Tongue (tissue), 2 donors: ENCODE data around the gene SLC5A2. TPM values are rescaled to one million over a fixed set of nuclear protein-coding genes. Genes with fewer than 3 reads are reported as not detected.
"Not testable (repeated sequence)": the region's sequence is repeated elsewhere in the genome, so short reads cannot be mapped to it uniquely, and the experiment has no call there.

Source experiments
- DNase-seq: peaks from one replicate; pipeline ENCODE4 v3.0.0-alpha.2; 2015
- total RNA-seq: library from RNA; depleted of rRNA; stranded (reverse); fragments of >200 nt; gene quantifications from one replicate; pipeline ENCODE4 v1.2.3, GENCODE V29; 2014

The SLC5A2 gene
- total RNA-seq, 1 donor from 2014 or later = not detected

- no peak for DNase-seq
These were observed 7.0 kb upstream of the SLC5A2 start for GRCh38 chr16:31475946-31476302.

GRCh38 chr16:31476303-31477219 is 6.4 kb upstream of the SLC5A2 start:
- DNase-seq = peak; percentile 87

GRCh38 chr16:31477220-31478216 is 5.4 kb upstream of the SLC5A2 start:
- no peak for DNase-seq

GRCh38 chr16:31478956-31479355 is 4.0 kb upstream of the SLC5A2 start:
- DNase-seq = no peak

DNA sequence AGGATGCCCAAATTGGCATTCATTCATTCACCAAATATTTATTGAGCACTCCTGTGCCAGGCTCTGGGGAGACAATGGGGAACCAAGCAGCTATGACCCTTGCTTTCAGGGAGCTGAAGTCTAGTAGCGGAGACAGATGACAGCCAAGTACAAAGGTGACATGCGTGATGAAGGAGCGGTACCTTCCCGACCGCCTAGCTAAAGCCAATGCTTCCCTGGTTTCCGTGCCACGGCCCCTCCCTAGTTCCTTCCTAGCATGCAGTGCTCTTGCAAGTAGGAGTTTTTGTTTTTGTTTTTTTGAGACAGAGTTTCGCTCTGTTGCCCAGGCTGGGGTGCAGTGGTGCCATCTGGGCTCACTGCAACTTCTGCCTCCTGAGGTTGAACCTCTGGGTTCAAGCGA is 3.2 kb upstream of the SLC5A2 start:
- DNase-seq = no peak

- peak; percentile 41 for DNase-seq
These were observed 1.9 kb upstream of the SLC5A2 start for GRCh38 chr16:31480851-31481536.

DNA sequence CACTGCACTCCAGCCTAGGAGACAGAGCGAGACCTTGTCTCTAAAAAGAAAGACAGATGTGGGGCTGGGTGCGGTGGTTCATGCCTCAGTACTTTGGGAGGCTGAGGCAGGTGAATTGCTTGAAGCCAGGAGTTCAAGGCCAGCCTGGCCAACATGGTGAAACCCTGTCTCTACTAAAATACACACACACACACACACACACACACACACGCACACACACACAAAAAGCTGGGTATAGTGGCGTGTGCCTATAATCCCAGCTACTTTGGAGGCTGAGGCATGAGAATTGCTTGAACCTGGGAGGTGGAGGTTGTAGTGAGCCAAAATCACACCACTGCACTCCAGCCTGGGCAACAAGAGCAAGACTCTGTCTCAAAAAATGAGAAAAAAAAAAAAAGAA is 1.1 kb downstream of the SLC5A2 start:
- DNase-seq = not testable (repeated sequence)

GRCh38 chr16:31484491-31485171 is 1.7 kb downstream of the SLC5A2 start:
- DNase-seq = no peak

DNA sequence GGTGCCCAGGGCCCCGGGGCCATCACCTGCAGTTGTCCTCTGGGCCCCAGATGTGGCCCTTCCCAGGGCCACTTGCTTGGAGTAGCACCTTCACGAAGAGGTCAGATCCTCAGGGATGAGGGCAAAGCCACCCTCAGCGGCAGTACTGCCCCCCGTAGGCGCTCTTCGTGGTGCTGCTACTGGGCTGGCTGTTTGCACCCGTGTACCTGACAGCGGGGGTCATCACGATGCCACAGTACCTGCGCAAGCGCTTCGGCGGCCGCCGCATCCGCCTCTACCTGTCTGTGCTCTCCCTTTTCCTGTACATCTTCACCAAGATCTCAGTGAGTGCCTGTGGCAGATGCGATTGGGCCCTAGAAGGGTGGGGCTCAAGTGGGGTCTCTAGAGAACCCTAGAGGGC is 2.6 kb downstream of the SLC5A2 start:
- no peak for DNase-seq

GRCh38 chr16:31486045-31486444 is 3.1 kb downstream of the SLC5A2 start:
- DNase-seq = peak; percentile 90

DNA sequence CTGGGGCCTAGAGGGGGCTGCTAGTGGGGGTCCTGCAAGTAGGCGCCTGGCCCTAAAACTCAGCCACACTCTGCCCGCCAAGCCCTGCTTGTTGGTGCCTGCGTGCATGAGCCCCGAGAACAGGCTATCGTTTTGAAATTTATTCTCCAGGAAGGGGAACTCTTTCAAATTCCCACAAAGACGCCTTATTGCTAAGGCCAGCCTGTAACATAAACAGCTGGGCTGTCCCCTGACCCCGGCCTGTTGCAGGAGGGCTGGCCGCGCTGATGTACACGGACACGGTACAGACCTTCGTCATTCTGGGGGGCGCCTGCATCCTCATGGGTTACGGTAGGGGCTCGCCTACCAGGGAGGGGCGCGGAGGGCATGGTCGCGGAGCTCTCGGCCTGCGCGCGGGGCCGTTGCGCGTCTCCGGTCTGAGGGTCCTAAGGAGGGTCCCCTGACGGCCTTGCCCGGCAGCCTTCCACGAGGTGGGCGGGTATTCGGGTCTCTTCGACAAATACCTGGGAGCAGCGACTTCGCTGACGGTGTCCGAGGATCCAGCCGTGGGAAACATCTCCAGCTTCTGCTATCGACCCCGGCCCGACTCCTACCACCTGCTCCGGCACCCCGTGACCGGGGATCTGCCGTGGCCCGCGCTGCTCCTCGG is 4.3 kb downstream of the SLC5A2 start:
- peak; percentile 13 for DNase-seq

- DNase-seq = peak; percentile 74
These were observed 5.0 kb downstream of the SLC5A2 start for GRCh38 chr16:31487720-31488467.

GRCh38 chr16:31488468-31489297 is 5.8 kb downstream of the SLC5A2 start:
- DNase-seq = peak; percentile 43

GRCh38 chr16:31489298-31489564 is 6.3 kb downstream of the SLC5A2 start:
- DNase-seq = no peak

DNA sequence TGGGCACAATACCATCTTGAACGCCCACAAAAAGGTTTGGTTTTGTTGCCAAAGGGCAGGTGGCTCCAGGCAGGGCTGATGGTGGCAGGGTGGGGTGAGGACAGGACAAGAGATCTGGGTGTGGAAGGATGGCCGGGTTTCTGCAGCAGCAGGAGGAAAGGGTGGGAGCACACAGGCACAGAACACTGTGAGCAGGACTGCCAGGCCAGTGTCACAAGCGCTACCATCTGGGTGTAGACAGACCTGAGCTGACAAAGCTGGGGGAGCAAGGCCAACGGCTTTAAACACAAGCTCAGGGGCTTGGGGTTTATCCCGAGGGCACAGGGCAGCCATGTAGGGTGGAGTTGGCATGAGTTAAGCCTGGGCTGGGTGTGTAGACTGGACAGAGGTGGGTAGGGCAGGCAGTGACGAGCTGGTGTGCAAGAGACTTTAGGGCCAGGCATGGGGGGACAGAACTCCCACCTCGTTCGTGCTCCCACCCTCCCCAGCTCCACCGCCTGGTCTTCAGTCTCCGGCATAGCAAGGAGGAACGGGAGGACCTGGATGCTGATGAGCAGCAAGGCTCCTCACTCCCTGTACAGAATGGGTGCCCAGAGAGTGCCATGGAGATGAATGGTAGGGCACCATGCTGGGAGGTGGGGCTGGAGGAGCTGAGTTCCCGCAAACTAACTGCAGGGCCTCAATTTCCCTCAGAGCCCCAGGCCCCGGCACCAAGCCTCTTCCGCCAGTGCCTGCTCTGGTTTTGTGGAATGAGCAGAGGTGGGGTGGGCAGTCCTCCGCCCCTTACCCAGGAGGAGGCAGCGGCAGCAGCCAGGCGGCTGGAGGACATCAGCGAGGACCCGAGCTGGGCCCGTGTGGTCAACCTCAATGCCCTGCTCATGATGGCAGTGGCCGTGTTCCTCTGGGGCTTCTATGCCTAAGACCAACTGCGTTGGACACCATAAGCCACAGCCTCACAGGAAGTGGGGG is 7.0 kb downstream of the SLC5A2 start:
- peak; percentile 2 for DNase-seq

DNA sequence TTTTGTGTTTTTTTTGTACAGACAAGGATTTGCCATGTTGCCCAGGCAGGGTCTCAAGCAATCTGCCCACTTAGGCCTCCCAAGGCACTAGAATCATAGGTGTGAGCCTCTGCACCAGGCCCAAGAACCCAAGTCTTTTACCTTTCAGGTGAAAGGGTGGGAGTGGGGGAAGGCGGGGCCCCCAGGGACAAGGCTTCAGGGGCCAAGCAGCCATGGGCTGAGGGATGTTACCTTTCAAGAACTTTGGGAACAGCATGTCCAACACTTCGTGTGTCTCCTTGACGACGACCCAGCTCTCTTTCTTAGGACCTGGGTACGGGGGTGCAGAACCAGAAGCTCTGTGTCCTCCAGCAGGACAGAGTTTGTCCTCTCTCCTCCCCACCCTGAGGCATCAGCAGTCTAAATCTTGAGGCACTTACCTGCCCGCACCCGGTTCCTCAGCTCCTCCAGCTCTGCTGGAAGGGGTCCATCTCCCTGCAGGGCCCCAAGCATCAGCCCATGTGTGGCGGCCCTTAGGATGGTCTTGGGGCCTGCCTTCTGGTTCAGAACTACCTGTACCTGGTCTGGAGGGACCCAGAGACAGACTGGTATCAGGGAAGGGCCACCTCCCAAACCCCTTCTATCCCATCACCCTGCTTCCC is 9.0 kb downstream of the SLC5A2 start:
- DNase-seq = no peak

- DNase-seq = no peak
These were observed 10.7 kb downstream of the SLC5A2 start for GRCh38 chr16:31493506-31494125.

- DNase-seq = no peak
These were observed 13.7 kb downstream of the SLC5A2 start for GRCh38 chr16:31496670-31497069.
